Vagina (tissue), 2 donors: ENCODE results near the gene RASA3.

Experiments
- CTCF ChIP-seq, 3 experiments: fragments of 450-650 bp in 2 of 3; fragments of 200-600 bp in 1 of 3; sonication (generic) in 1 of 3; IDR thresholded peaks; one replicate each; pipeline ENCODE4 v1.5.1; 2017 to 2019; ENCODE audit warnings: antibody characterized with exemption in 3 of 3, mild to moderate bottlenecking in 2 of 3, moderate library complexity in 2 of 3
- POLR2A ChIP-seq, 2 donors: fragments of 450-650 bp; IDR thresholded peaks; one replicate each; pipeline ENCODE4 v1.6.1; 2017; ENCODE audit warnings: antibody characterized with exemption in 2 of 2, mild to moderate bottlenecking in 2 of 2, moderate library complexity in 2 of 2

- TF ChIP-seq CTCF (IDR thresholded peaks at IDR 0.05) (no peak), POLR2A (IDR thresholded peaks at IDR 0.05) (no peak)
These were observed 98.7 kb downstream of the RASA3 start for GRCh38 chr13:114033541-114034315.
